CD4-positive, alpha-beta T cell treated with Interleukin-12 subunit alpha and Interleukin-12 subunit beta, for 1 hour (primary cell): ENCODE data around the gene FSCN2.
"Not testable (repeated sequence)": the region's sequence is repeated elsewhere in the genome, so short reads cannot be mapped to it uniquely, and the experiment has no call there.

Experiments
- DNase-seq: peaks from one replicate; pipeline ENCODE4 v3.0.0-alpha.2; 2020

Gene FSCN2

GRCh38 chr17:81579298-81579697, 51.1 kb downstream of the FSCN2 start:
- no peak for DNase-seq

DNA sequence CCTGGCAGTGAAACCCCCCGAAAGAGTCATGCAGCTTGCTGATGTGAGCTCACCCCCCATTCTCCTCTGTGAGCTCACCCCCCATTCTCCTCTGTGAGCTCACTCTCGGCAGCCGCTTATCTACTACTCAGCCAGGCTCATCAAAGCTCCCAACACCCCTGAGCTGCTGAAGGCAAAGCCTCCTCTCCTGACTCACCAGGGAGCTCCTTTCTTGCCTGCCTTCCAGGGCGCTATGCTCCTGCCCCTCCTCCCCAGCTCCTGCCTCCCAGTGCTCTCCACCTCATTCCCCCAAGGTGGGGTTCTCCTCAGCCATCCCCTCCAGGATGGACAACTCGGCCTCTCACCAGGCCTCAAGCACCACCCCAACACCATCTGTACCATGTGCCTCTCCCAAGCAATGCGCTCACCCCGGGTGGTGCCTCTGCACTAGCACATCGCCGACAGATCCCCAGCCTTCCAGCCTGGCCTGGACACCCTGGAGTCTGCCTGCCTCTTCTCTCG, 51.7 kb downstream of the FSCN2 start:
- no peak for DNase-seq

DNA sequence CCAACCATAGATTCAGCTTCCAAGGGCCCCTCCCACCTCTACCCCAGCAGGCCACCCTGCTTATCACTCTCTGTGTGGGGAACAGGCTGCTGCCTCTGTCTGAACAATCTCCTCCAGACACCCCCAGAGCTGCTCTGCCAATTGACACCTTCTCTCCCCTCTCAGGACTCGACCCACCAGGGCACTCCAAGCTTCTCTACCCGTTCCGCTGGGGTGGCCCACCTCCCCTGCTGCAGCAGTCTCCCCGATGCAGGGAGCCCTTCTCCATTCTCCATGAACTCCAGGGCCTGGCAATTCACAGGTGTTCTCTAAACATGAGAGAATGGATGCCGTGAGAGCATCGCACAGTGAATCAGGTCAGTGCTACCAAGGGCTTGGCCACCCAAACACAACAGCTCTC, 52.3 kb downstream of the FSCN2 start:
- DNase-seq, result no peak

DNA sequence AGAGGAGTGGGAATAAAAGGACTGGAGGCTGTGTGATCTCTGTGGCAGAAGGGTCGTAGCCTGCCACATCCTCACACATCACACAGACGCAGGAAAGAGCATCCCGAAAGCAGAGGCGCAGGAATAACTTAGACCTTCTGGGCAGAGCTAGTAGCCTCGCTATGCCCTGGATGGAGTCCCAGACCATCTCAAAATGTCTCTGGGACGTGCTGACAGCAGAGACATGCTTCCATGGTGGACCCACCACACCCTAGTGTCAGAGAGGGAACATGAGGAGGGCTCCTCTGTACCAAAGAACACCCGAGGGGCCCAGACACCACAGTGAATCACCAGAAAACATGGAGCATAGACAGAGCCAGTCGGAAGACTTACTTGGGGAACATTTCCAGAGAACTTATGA, 53.6 kb downstream of the FSCN2 start:
- no peak for DNase-seq

- no peak for DNase-seq
Measured at GRCh38 chr17:81582341-81582740, 54.2 kb downstream of the FSCN2 start.

GRCh38 chr17:81582749-81583148, 54.6 kb downstream of the FSCN2 start:
- no peak for DNase-seq

DNA sequence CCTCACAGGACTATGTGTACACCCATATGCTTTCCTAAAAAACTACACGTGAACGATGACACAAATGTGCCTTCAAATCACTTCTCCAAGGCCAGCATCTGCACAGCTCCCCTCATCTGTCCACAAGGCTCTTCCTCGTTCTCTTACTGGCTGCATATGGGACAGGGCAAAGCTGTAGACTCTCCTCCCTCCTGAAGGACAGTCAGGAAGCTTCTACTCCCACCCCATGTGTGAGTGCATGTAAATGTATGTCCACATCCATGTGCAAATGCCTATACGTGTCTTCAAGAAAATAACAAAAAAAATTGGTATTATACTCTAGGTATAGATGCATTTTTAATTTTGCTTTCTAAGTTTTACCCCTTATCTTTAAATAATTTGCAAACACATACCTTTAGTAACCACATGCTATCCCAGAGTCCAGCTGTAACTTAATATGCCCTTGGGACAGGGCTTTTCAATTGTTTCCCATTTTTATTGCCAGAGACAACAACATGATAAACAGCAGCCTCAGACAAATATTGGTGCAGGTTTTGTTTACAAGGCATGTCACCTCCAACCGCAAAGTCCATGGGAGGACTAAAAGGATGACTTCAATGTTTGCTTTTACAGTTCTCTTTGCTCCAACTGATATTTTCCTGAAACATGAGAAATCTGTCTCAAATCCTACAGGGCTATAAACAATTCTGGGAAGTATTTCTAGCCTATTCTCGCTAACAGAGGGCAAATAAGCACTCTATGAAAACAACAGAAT, 55.6 kb downstream of the FSCN2 start:
- DNase-seq, result no peak

DNA sequence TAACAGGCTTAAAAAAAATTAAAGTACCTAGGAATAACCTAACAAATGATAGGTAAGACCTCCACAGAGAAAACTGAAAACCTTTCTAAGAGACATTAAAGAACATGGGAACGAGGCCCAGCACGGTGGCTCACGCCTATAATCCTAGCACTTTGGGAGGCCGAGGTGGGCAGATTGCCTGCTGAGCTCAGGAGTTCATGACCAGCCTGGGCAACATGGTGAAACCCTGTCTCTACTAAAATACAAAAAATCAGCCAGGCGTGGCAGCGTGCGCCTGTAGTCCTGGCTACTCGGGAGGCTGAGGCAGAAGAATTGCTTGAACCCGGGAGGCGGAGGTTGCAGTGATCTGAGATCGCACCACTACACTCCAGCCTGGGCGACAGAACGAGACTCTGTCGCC, 56.6 kb downstream of the FSCN2 start:
- DNase-seq, result not testable (repeated sequence)

- DNase-seq, result no peak
Measured at GRCh38 chr17:81586096-81586495, 57.9 kb downstream of the FSCN2 start.
